HL-60 (cell line): ENCODE data around the gene IL12RB1.
A peak's percentile ranks its signal among the peaks of the same experiment; 100 is the strongest.

Experiments used
- DNase-seq, 2 experiments: peaks; one replicate each; pipeline ENCODE4 v3.0.0-alpha.2; 2010 to 2020; ENCODE audit warnings: low read depth in 1 of 2, low spot score in 1 of 2
- H3K27ac ChIP-seq: fragments of 250-450 bp; sonication (Bioruptor Pico); replicated peaks from 2 replicates; pipeline ENCODE4 v1.5.1; 2020; ENCODE audit warnings: mild to moderate bottlenecking, moderate library complexity
- H3K27me3 ChIP-seq: fragments of 250-450 bp; sonication (Bioruptor Pico); 2 replicates; pipeline ENCODE4 v1.5.1; 2021; ENCODE audit warnings: mild to moderate bottlenecking, moderate library complexity; ENCODE audit not compliant: insufficient read depth, poor library complexity, severe bottlenecking
- H3K4me3 ChIP-seq: replicated peaks from 2 replicates; pipeline ENCODE4 v1.5.1; 2011; ENCODE audit warnings: mild to moderate bottlenecking, control low read depth, low read length; ENCODE audit not compliant: insufficient read depth
- CTCF ChIP-seq: IDR thresholded peaks from one replicate; pipeline ENCODE4 v1.5.1; 2011; ENCODE audit warnings: low read length, control low read depth, inconsistent platforms; ENCODE audit not compliant: insufficient read depth
- GABPA ChIP-seq: IDR thresholded peaks from 2 replicates; pipeline ENCODE4 v1.6.1; 2012; ENCODE audit warnings: low read depth
- POLR2AphosphoS5 ChIP-seq: IDR thresholded peaks from 2 replicates; pipeline ENCODE4 v1.6.1; 2012; ENCODE audit warnings: low read depth
- SPI1 ChIP-seq: IDR thresholded peaks from 2 replicates; pipeline ENCODE4 v1.6.1; 2012; ENCODE audit warnings: low read depth, mild to moderate bottlenecking, borderline replicate concordance
- TF ChIP-seq, protein P1 (sequence below): IDR thresholded peaks from 2 replicates; pipeline ENCODE4 v1.6.1; 2012; ENCODE audit warnings: low read depth; ENCODE audit not compliant: insufficient replicate concordance

The IL12RB1 gene

DNA sequence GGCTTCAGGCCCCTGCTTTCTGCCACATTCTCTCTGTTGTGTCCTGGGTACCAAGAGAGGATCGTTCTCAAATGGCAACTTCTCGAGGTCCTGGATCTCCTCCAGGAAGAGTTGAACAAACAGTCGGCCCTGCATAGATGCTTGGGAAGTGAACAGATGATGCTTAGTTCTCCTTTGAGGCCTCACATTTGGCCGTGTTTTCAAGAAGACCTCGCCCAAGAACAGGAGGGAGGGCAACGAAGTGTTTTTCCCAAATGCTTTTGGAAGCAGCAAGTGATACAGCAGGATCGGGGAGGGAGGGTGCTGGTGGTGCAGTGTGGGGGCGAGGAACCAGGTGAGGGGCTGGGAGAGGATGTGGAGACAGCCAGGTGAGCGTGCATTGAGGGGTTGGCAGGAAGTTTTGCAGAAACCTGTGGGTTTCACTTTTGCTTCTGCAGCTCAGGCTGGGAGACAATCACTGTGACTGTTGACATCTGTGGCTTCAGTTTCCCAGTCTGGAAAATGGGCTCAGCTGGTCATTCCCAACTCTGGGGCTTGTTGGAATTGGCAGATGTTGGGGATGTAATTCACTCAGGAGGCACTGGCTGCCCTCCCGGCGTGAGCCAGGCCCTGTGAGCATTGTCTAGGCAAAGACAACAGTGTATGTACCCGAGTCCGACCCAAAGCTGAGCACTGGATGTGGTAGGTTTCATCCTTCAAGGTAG is 32.4 kb upstream of the IL12RB1 start:
- no peak overlapping the region for H3K4me3 ChIP-seq
- H3K27me3 ChIP-seq: no peaks in the 10 kb centered on the region
- no peak overlapping the region for H3K27ac ChIP-seq
- DNase-seq: no peak
- TF ChIP-seq, protein P1, sequence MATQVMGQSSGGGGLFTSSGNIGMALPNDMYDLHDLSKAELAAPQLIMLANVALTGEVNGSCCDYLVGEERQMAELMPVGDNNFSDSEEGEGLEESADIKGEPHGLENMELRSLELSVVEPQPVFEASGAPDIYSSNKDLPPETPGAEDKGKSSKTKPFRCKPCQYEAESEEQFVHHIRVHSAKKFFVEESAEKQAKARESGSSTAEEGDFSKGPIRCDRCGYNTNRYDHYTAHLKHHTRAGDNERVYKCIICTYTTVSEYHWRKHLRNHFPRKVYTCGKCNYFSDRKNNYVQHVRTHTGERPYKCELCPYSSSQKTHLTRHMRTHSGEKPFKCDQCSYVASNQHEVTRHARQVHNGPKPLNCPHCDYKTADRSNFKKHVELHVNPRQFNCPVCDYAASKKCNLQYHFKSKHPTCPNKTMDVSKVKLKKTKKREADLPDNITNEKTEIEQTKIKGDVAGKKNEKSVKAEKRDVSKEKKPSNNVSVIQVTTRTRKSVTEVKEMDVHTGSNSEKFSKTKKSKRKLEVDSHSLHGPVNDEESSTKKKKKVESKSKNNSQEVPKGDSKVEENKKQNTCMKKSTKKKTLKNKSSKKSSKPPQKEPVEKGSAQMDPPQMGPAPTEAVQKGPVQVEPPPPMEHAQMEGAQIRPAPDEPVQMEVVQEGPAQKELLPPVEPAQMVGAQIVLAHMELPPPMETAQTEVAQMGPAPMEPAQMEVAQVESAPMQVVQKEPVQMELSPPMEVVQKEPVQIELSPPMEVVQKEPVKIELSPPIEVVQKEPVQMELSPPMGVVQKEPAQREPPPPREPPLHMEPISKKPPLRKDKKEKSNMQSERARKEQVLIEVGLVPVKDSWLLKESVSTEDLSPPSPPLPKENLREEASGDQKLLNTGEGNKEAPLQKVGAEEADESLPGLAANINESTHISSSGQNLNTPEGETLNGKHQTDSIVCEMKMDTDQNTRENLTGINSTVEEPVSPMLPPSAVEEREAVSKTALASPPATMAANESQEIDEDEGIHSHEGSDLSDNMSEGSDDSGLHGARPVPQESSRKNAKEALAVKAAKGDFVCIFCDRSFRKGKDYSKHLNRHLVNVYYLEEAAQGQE: no peak
- TF ChIP-seq SPI1: no peak
- TF ChIP-seq POLR2AphosphoS5: no peak
- no peak for TF ChIP-seq GABPA
- no peak for TF ChIP-seq CTCF

DNA sequence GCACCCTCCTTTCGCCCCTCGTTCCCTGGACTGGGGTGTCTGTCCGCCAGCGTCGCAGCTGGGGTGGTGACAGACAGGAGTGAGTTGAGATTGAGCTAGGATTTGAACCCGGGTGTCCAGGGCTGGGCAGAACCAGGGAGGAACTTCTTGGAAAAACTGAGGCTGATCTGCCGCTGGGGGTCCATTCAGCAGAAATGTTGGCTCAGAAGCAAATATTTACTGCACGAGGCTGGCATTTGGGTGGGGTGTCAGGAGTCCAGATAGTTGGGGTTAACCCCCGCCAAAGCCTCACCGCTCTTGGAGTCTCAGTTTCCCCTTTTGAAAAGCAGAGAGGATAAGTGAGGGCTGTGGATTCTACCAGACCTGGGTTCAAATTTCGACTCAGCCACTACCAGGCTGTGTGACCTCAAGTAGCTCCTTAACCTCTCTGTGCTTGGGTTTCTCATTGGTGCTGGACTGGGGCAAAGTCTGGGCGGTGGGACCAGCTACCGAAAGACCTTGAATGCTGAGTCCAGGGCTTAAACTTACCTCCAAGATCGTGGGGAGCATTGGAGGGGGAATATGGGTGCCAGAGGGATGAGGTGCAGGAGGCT is 31.8 kb upstream of the IL12RB1 start:
- Histone ChIP-seq H3K27ac (peak overlapping the region; percentile 51), H3K4me3 (peak overlapping the region; percentile 72), H3K27me3 (no peaks in the 10 kb centered on the region)
- DNase-seq: no peak
- no peak for TF ChIP-seq GABPA
- no peak for TF ChIP-seq POLR2AphosphoS5
- no peak for TF ChIP-seq SPI1
- TF ChIP-seq, protein P1: no peak
- TF ChIP-seq CTCF: no peak

DNA sequence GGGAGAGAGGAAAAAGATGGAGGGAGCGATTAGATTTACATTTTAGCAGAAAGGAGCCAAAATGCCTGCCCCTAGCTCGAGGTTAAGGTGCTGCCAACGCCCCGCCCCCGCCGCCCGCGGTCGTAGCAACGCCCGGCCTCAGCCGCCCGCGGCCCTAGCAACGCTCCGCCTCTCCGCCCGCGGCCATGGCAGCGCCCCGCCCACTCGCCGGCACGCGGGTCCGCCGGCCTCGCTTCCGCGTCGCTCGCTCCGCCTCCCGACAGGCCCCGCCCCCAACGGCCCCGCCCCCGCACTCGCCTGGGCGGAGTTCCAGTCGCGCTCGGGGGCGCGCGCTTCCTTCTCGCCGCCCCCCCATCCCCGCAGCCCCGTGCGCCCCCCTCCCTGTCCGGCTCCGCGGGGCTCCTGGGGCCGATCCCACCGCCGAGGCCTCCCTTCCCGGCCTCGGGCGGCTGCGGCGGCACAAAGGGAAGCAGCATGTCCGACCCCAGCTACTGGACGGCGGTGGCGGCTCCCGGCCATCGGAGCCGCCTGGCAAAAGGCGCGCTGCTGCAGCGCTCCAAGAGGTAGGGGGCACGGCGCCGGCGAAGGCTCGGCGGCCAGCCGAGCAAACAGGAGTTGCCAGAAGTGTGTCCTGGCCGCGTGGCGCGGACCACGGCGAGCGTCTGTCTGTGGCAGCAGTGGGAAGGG is 31.1 kb upstream of the IL12RB1 start:
- Histone ChIP-seq H3K27me3 (no peaks in the 10 kb centered on the region), H3K27ac (peak overlapping the region; percentile 51), H3K4me3 (peak overlapping the region; percentile 72)
- DNase-seq: peak; percentile 76 to 89
- no peak for TF ChIP-seq POLR2AphosphoS5
- no peak for TF ChIP-seq GABPA
- TF ChIP-seq CTCF: no peak
- TF ChIP-seq SPI1: no peak
- TF ChIP-seq, protein P1: no peak
